Ammon's horn (tissue), 1 donor: ENCODE results near the gene SUGCT.
"Not testable (repeated sequence)": the region's sequence is repeated elsewhere in the genome, so short reads cannot be mapped to it uniquely, and the experiment has no call there.

Experiments
- DNase-seq: peaks from one replicate; pipeline ENCODE4 v3.0.0-alpha.2; 2016; ENCODE audit warnings: low spot score

Gene SUGCT

DNA sequence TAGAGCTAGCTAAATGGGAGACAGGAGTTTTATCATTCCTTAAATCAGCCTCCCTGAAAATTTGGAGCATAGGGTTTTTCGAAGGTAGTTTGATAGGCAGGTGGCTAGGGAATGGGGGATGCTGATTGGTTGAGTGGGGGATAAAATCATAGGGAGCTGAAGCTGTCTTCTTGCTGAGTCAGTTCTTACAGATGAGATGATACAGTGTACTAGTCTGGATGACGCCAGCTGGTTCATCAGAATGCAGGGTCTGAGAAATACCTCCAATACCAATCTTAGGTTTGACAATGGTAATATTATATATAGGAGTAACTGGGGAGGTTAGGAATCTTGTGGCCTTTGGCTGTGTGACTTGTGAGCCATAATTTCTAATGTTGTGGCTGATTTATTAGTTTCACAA is 271.2 kb downstream of the SUGCT start:
- no peak for DNase-seq

DNA sequence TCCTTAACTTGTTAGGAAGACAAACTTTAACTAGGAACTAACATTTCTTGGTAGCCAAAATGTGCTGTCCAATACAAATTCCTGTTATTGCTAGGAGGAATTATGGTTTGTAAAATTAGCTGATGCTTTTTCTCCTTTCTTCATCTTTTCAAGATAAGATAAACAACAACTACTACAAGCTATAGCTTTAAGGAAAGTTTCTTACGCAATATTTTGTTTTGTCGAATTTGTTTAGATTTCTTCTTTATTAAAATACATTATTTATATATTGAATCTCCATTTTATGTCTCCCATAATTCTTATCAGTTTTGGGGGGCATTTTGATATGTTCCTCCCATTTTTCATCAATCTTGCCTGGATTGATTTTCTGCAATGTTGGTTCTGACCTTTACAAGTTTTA is 277.5 kb downstream of the SUGCT start:
- DNase-seq = no peak

DNA sequence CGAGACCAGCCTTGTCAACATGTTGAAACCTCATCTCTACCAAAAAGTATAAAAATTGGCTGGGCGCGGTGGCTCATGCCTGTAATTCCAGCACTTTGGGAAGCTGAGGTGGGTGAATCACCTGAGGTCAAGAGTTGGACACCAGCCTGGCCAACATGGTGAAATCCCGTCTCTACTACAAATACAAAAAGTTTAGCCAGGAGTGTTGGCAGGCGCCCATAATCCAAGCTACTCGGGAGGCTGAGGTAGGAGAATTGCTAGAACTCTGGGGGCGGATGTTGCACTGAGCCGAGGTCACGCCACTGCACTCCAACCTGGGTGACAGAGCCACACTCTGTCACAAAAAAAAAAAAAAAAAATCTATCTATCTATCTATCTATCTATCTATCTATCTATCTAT is 279.9 kb downstream of the SUGCT start:
- DNase-seq = not testable (repeated sequence)

DNA sequence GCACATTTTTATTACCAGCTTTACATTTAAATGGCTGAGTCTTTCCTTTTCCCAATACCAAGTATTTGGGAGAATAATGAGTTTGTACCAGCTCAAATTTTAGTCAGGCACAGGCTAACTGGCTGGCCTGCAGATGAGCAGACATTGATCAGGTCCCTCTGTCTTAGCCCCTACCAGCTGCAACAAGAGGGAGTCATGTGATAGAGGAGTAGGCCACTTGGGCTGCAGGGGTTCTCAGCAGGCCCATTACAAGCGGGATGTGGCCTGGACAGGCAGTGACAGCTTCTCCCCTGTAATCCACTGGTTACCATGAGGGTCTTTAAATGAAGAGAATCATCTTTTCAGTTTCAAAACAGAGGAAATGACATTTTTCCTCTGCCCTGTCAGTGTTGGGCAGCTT is 283.6 kb downstream of the SUGCT start:
- no peak for DNase-seq

DNA sequence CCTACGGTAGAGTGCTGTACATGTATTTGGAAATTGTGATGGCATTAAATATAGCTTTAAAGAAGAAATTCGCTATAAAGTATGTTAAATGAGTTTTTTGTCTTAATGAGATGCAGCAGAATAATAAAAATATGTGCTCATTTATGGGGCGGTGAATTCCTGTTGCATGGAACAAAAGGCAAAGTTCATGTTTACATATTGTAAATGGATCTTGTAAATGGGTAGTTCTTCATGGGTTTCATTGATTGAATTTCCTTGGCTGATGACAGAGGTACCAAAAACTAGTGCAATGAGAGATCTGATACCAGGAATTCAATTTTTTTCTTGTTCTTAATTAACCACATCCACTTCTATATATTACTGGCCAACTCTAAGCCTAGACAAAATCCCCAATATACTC is 284.2 kb downstream of the SUGCT start:
- DNase-seq = no peak

DNA sequence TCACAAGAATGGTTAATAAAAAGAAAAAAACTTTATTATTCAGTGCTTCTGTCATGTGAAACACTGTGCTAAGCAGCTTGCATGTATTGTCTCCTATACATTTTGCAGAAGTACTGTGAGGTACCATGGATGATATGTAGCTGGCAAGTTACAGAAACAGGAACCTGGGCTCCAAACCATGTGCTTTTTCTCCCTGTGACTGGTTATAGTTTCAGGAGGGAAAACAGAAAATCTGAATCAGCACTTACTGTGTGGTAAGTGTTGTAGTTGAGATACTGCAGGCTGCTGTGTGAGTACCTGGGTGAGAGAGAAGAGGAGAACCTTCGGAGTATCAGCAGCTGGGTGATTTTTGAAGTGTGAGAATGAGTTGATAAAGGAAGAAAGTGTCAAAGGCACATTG is 285.0 kb downstream of the SUGCT start:
- peak; percentile 17 for DNase-seq

DNA sequence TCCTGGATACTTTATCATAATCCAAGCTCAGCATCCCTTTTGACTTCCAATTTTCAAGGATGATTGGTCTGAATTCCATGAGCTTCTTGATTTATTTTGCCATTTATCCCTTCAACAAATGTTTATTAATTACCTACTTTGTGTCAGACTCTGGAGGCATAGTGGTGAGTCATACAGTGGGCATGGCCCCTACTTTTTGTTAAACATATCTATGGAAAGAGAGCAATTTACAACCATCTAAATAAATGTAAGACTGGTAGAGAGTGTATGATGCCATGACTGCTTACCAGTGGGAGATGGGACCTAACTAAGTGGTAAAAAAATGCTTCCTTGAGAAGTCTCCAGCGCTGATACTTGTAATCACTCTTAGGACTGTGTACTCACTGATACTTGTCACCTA is 286.6 kb downstream of the SUGCT start:
- no peak for DNase-seq

DNA sequence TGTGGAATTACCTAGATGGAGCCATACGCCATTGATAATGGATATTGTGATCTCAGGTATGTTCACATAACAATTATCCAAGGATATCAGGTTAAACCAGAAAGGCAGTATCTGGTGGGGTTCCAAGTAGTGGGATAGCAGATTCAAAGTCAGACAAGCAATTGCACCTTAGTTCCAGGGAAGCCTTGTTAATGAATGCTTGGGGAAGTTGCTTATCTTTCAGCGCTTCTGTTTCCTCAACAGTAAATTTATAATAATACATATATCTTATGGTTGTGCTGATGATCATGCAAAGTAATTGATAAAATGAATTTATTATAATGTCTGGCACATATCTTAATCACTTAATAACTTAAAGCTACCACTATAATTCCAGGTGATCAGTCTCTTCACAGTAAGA is 290.9 kb downstream of the SUGCT start:
- no peak for DNase-seq

DNA sequence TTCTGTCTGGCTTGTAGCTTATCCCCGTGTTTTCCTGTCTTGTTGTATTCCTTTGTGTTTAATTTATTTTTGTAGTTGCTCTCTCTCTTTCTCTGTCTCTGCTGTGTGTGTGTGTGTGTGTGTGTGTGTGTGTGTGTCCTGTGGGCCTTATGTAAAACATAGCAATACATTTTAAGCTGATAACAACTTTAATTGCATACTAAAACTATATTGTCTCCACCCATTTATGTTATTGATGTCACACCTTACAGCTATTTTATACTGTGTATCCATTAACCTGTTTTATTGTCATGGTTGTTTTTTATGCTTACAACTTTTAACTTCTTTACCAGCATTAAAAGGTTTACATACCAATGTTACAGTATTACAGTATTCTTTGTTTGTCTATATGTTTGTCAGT is 293.6 kb downstream of the SUGCT start:
- DNase-seq = no peak

DNA sequence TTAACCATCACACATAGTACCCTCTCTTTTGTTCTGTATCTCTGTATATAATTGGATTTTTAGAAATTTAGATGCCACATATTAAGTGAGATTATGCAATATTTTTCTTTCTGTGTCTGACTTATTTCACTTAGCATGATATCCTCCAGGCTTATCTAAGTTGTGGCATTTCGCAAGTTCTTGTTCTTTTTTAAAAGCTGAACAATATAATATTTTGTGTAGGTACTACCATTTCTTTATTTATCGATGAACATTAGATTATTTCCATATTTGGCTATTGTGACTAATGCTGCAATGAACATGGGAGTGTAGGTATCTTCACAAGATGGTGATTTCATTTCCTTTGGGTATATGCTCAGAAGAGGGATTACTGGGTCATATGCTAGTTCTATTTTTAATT is 295.0 kb downstream of the SUGCT start:
- no peak for DNase-seq

DNA sequence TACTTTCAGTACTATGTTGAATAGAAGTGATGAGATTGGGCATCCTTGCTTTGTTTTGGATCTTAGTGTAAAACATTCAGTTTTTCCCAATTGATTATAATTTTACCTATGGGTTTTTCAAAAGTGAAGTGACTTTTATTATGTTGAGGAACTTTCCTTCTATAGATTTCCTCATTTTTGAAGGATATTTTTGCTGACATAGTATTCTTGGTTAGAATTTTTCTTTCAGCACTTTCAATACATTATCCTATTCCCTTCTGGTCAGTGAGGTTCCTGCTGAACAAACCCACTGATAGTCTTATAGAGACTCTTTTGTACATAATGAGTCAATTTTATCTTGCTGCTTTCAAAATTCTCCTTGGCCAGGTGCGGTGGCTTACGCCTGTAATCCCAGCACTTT is 297.2 kb downstream of the SUGCT start:
- no peak for DNase-seq

DNA sequence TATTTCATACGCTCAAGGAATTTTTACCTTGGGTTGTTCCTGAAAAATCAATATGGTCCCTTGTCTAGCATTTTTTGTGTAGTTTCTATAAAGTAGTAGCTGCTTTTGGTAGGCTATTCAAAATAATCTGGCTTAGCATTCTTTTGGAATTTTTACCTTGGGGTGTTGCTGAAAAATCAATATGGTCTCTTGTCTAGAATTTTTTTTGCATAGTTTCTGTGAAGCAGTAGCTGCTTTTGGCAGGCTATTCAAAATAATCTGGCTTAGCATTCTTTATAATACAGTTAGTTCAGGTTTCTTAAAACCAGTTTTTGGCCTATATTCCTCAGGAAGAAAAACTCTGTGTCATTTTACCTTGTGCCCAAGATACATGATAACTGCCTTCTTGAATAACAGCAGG is 301.9 kb downstream of the SUGCT start:
- DNase-seq = no peak

DNA sequence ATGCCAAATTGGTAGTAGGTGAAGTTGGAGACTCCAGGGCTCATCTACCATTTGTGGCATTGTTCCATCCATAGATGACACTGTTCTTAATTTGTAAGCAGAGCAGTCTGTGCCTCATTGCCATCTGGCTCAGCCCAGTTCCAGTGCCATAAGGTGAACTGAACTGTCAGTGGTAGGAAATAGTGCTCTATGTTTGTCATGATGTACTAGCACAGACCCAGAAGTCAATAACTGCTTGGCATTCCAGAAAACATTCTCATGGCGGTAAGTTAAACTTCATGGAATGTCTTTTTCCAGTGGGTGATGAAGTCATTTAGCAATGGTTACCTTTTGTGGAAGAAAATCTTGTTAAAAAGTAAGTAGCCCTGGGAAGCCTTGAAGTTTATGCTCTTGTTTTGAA is 302.7 kb downstream of the SUGCT start:
- peak; percentile 48 for DNase-seq

DNA sequence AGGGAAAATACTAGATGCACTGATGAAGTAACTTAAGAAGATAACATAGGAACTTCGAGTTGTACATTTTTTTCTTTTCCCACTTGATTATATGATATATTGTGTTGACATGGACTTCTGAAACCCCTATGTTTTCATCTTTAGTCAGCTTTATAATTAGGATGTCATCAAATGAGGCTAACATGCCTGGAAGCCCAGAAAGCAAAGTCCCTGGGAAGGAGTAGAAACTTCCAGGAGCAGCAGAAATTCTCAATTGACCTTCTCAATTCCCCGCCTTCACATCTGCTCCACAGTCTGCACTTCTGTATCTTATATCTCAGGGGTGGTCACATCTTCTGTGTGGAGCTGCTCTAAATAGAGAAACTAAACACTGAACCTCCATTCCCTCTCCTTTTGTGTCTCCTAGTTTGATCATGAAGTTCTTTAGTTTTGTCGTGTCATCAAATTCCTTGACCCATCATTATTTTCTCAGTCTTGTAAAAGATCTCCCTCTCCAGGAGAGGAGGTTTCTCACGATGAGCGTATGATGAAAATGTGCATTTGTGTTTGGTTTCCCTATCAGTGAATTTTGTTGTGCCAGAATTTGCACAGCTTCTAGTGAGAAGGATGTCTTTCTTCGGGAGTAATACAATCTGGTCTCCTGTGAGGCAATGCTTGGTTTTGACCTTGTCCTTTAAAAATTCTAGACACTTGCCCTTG is 303.3 kb downstream of the SUGCT start:
- DNase-seq = no peak

DNA sequence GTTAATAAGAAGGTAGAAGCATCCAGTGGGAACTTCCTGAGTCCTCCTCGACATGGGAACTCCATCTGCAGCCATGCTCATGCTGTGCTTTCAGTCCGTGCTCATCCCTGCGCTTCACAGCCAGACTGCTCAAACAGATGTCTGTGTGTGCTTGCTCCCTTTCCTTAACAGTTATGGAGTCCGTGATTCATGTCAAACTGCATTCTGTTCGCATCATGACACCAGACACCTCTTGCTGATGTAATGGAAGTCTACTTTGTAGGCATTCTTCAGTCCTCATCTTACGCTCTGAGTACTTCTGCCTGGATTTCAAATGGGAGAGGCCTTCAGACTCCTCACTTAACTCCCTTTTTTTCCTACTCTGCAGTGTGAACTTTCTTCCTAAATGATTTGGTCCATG is 304.9 kb downstream of the SUGCT start:
- peak; percentile 15 for DNase-seq

DNA sequence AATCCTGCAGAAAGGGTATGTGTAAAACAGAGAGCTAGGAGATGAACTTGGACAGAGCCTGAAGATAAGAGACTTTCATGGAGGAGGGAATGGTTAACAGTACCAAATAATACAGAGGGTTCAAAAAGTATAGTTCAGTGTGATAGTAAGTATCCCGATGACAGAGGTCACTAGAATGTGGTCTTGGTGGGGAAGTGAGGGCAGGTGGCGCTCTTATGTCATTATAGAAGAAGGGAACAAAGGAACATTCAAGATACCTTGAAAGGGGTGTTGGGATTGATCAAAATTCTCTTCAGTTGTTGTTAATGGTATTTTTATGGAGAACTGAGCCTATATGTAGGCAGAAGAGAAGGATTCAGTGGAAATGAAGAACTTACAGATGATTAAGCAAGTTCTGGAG is 312.5 kb downstream of the SUGCT start:
- DNase-seq = no peak

DNA sequence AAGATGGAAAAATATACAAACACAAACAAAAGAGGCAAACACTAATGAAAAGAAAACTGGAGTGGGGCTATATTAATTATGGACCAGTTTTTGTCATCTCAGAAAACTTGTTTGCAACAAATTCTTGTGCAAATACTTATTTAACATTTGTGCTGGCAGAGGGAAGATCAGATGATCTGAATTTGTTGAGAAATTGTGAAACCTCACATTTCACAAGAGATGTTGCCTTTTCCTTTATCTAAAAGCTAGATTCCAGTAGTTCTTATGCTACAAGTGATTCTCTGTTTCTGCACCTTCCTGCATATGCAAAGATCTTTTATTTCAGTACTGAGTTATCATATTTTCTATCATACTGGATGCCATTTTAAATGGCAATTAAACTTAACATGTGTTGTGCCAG is 320.7 kb downstream of the SUGCT start:
- DNase-seq = no peak

DNA sequence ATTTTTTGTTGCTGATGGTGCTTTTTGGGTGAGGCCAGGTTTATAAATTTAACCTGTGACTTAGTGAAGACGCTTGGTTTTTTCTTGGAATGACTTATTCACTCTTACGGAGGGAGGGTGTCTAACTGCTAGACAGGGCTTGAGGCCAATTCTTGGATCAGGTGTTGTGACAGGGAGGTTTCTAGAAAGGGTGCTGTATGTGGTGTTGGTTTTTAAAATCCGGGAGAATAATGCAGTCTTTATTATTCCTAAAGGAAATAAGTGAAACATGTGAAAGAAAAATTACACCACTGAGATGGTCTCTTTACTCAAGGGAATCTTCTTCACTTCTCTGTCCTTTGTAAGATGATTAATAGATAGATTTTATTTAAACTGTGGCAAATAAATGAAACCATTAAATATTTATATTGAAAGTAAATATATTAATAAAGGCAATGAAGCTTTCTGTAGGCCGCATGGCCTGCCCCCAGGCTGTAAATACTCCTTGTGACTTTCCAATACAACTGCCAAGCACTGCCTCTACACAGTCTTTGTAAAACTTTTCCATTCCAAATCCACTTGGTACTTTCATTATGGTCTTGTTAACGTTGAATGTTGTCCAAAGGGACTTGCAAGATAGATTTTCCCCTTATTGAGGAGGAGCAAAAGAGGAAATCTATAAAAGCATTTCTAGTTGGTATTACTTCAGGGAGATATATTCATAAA is 323.1 kb downstream of the SUGCT start:
- no peak for DNase-seq

DNA sequence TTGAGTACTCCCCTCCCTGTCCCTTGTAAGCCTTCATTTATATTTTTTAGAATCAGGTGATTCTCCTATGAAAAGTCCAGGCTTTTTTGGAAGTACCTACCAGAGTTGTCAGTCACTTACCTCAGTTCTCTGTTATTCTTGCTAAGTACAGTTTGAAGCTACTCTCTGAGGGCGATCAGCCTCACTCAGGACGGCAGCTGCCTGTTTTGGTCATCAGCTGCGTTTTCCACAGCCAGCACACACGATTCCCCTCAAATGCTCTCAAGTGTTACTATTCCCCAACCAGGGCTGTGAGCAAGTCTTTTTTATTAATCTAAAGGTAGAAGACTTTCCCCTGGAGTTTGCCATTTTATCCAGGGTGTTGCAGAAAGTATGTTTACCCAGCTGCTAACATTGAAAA is 328.6 kb downstream of the SUGCT start:
- no peak for DNase-seq

DNA sequence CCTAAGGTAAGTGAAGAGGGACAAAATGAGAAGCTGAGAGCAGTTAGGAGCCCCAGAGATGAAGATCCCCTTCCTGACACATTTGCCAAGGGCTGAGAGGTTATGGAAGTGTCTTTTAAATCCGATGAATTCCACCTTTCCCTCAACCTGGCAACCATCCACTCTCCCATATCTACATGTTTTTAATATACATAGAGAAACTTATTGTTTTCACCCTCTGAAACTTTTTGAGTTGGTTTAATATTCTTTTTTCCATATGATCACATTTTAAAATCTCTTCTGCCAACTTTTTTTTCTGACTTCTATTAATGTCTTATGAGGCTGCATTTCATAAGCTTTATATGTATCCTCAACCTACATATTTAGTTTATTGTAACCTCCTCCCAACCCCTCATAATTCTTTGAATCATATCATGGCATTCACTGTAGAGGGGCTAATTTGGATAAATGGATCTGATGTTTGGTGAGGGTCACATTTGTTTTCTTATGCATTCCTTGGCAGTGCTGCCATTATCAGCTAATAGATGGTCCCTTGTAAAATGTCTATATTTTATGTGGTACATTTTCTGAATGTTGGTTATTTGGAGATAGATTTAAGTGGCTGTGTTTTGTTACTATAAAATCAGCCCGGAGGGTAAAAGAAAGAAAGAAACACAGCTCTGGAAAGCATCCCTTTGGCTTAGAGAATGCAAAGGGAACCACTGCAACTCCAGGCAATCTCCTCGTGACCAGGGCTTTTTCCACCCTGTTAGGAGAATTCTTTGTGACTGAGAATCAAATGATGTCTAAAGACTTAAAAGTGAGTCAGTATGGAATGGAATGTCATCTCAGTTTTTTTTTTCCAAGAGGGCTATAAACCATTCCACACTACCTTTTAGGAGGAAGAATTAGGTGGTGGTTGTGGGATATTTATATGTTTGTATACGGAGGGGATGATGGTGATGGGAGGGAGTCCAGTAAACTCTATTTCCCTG is 334.4 kb downstream of the SUGCT start:
- DNase-seq = no peak

DNA sequence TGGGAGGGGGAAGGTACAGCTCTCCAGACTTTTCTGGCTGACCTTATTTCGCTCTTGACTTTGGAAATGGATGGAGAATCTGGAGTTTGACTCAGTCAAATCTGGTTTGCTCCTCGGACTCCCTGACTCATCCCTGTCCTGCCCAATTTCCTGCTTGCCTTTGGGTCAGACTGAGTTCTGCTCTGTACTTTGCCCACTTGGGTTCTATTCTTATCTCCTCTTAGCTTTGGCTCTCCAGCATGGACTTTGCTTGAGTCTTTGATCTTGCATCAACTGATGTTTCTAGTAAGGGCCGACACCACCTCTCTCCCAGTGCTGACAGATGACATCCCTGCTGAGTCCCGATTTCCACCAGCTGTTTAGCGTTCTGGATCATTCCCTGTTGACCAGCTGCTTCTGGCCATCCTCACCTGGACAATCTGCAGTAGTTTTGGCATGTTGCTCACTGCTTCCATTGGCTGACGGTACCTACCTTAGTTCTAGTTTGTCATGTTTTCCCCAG is 335.3 kb downstream of the SUGCT start:
- DNase-seq = no peak

DNA sequence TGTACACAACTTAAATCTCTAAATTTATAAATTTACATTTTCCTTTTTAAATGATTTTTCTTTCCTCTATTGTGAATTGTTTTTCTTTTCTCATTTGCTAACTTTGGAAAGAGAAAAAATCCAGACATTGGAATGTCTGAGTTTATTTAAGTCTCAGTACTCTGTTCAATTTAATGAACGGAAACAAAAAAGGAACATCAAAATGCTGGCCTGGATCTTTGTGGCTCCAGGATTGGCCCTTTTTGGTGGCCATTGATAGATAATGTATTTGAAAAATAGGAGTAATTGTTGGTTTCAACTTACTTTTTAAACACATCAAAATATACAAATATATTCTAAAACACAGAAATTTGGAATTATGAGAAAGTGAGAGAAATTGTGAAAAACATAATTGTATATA is 336.0 kb downstream of the SUGCT start:
- DNase-seq = no peak

DNA sequence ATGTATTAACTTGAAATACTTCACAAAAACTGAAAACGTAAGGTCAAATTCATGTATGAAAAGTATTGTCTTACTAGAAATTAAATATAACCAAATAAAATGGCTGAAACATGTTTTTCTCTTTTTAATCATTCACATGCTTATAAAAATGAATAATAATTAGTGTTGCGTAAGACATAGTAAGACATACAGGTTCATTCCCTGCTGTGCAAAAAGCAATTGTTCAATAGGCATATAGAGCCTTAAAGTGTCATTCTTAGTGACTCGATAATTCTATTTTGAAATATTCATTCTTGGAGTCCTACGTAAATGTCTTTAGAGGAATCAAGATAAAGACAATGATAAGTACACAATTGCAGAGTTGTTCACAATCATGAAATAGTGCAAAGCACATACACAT is 337.1 kb downstream of the SUGCT start:
- DNase-seq = no peak
